Natural killer cell (primary cell): ENCODE results near the gene FOXN3. TPM values are rescaled to one million over a fixed set of nuclear protein-coding genes. Genes with fewer than 3 reads are reported as not detected.

Experiments used
- ATAC-seq, 3 donors: fragments of 150-1000 bp in 2 of 3; fragments of 200-7000 bp in 1 of 3; cut with Tn5 transposase; 1 replicate in 1 of 3; 2 replicates in 2 of 3; pipeline ENCODE4 v1.10.0; 2021; ENCODE audit warnings: mild to moderate bottlenecking in 2 of 3, moderate library complexity in 2 of 3
- DNase-seq, 2 donors: peaks; one replicate each; pipeline versions ENCODE4 v3.0.0 to v3.0.0-alpha.2; 2013 to 2021; ENCODE audit warnings: mixed read lengths in 1 of 2
- H3K27ac ChIP-seq: one replicate; pipeline ENCODE4 v1.5.1; 2013; ENCODE audit warnings: mild to moderate bottlenecking, low read length
- H3K27me3 ChIP-seq: one replicate; pipeline ENCODE4 v1.6.1; 2013; ENCODE audit warnings: low read length; ENCODE audit not compliant: control insufficient read depth, insufficient read depth
- H3K36me3 ChIP-seq: one replicate; pipeline ENCODE4 v1.6.1; 2013; ENCODE audit warnings: low read length; ENCODE audit not compliant: control insufficient read depth, insufficient read depth
- H3K4me1 ChIP-seq: one replicate; pipeline ENCODE4 v1.6.1; 2013; ENCODE audit warnings: low read length; ENCODE audit not compliant: control insufficient read depth, insufficient read depth
- H3K4me3 ChIP-seq: one replicate; pipeline ENCODE4 v1.5.1; 2013; ENCODE audit warnings: low read length
- H3K9me3 ChIP-seq: one replicate; pipeline ENCODE4 v1.6.1; 2013; ENCODE audit warnings: low read length; ENCODE audit not compliant: control insufficient read depth, insufficient read depth
- H3K27ac Mint-ChIP-seq, 2 donors: one replicate each; pipeline ENCODE4 v1.8.0; 2022; ENCODE audit warnings: mild to moderate bottlenecking in 2 of 2, mixed read lengths in 2 of 2, moderate library complexity in 1 of 2
- H3K27me3 Mint-ChIP-seq, 2 donors: one replicate each; pipeline ENCODE4 v1.8.0; 2022; ENCODE audit warnings: low read depth in 2 of 2, mixed read lengths in 2 of 2
- H3K36me3 Mint-ChIP-seq: one replicate; pipeline ENCODE4 v1.8.0; 2022; ENCODE audit warnings: mixed read lengths
- H3K4me1 Mint-ChIP-seq, 2 donors: one replicate each; pipeline ENCODE4 v1.8.0; 2022; ENCODE audit warnings: mixed read lengths in 2 of 2
- H3K4me3 Mint-ChIP-seq: one replicate; pipeline ENCODE4 v1.8.0; 2022; ENCODE audit warnings: mild to moderate bottlenecking, moderate library complexity, mixed read lengths
- H3K9me3 Mint-ChIP-seq, 2 donors: one replicate each; pipeline ENCODE4 v1.8.0; 2022; ENCODE audit warnings: mixed read lengths in 2 of 2
- CTCF ChIP-seq: fragments of 200-600 bp; IDR thresholded peaks from one replicate; pipeline ENCODE4 v1.8.0; 2022; ENCODE audit warnings: antibody characterized with exemption
- WGBS: methylation state at CpG from one replicate; pipeline ENCODE4 v1.1.7; 2013; ENCODE audit warnings: missing lambda C conversion rate; ENCODE audit not compliant: insufficient coverage; 5-methylcytosine and 5-hydroxymethylcytosine counted together
- intact Hi-C: fragments of 100-400 bp; cut with micrococcal nuclease; formaldehyde crosslinking; loops from one replicate; pipeline ENCODE4 v1.14.2; 2022
- total RNA-seq, 4 donors: library from RNA; stranded (reverse); fragments of 120-200 nt in 1 of 4; gene quantifications; one replicate each; pipeline versions ENCODE4 v1.2.3 to v1.2.4, GENCODE V29; 2013 to 2022

Gene FOXN3
- total RNA-seq, 3 donors from 2014 or later (not counting 1 experiment from before 2014, with no cell fraction given): 209 to 216 (median 209) TPM

- no peak for TF ChIP-seq CTCF
- peaks cover 5% of the 10 kb centered on the region for H3K9me3 ChIP-seq
- no peak overlapping the region for H3K4me3 Mint-ChIP-seq
- no peaks in the 10 kb centered on the region for H3K36me3 ChIP-seq
- no peaks in the 10 kb centered on the region for H3K9me3 Mint-ChIP-seq
- peaks cover 84 to 85% of the 10 kb centered on the region in 2 donors for H3K4me1 Mint-ChIP-seq
- DNase-seq (no peak), ATAC-seq (no peak)
- no peaks in the 10 kb centered on the region for H3K36me3 Mint-ChIP-seq
- H3K4me3 ChIP-seq: no peak overlapping the region
- intact Hi-C loops: no loop called here
- no peaks in the 10 kb centered on the region for H3K27me3 Mint-ChIP-seq
- no peak overlapping the region for H3K27ac ChIP-seq
- H3K27ac Mint-ChIP-seq: peak overlapping the region in 1 of 2 donors; percentile 7
- no peaks in the 10 kb centered on the region for H3K27me3 ChIP-seq
- H3K4me1 ChIP-seq: peaks cover 20% of the 10 kb centered on the region
These were observed 180.2 kb downstream of the FOXN3 start for GRCh38 chr14:89236851-89237250.

- H3K27ac ChIP-seq: no peak overlapping the region
- ATAC-seq (no peak), DNase-seq (no peak)
- H3K27ac Mint-ChIP-seq: peak overlapping the region; percentile 35 to 41
- H3K9me3 ChIP-seq: peaks cover 5% of the 10 kb centered on the region
- 95% methylated on average over 2 of the region's 2 CpGs for WGBS
- no peak for TF ChIP-seq CTCF
- no peaks in the 10 kb centered on the region for H3K36me3 ChIP-seq
- H3K27me3 ChIP-seq: no peaks in the 10 kb centered on the region
- H3K4me3 Mint-ChIP-seq: no peak overlapping the region
- H3K27me3 Mint-ChIP-seq: no peaks in the 10 kb centered on the region
- H3K4me1 ChIP-seq: no peaks in the 10 kb centered on the region
- peaks cover 76 to 82% of the 10 kb centered on the region in 2 donors for H3K4me1 Mint-ChIP-seq
- intact Hi-C loops: no loop called here
- H3K9me3 Mint-ChIP-seq: no peaks in the 10 kb centered on the region
- H3K4me3 ChIP-seq: no peak overlapping the region
- no peaks in the 10 kb centered on the region for H3K36me3 Mint-ChIP-seq
These were observed 183.8 kb downstream of the FOXN3 start for GRCh38 chr14:89233184-89233583.

GRCh38 chr14:89232265-89233070 lies 184.6 kb downstream of the FOXN3 start:
- intact Hi-C loops: no loop called here
- no peaks in the 10 kb centered on the region for H3K27me3 Mint-ChIP-seq
- Histone ChIP-seq H3K27me3 (no peaks in the 10 kb centered on the region), H3K36me3 (no peaks in the 10 kb centered on the region), H3K4me3 (no peak overlapping the region), H3K4me1 (no peaks in the 10 kb centered on the region), H3K9me3 (peaks cover 5% of the 10 kb centered on the region), H3K27ac (no peak overlapping the region)
- peaks cover 75 to 78% of the 10 kb centered on the region in 2 donors for H3K4me1 Mint-ChIP-seq
- TF ChIP-seq CTCF: no peak
- H3K9me3 Mint-ChIP-seq: no peaks in the 10 kb centered on the region
- H3K4me3 Mint-ChIP-seq: no peak overlapping the region
- WGBS: 96% methylated on average over 17 of the region's 18 CpGs
- DNase-seq: no peak
- H3K27ac Mint-ChIP-seq: peak overlapping the region in 1 of 2 donors; percentile 35
- H3K36me3 Mint-ChIP-seq: no peaks in the 10 kb centered on the region
- ATAC-seq: no peak
